GM18502 (cell line): ENCODE results near the gene TOMM20.

Experiments used
- ATAC-seq: cut with Tn5 transposase; IDR thresholded peaks from one replicate; pipeline ENCODE4 v1.9.1; 2021; ENCODE audit warnings: mild to moderate bottlenecking; ENCODE audit not compliant: unreplicated experiment, poor library complexity

The TOMM20 gene

GRCh38 chr1:235069577-235070563, 58.8 kb downstream of the TOMM20 start:
- no peak for ATAC-seq

GRCh38 chr1:235069176-235069575, 59.5 kb downstream of the TOMM20 start:
- no peak for ATAC-seq

DNA sequence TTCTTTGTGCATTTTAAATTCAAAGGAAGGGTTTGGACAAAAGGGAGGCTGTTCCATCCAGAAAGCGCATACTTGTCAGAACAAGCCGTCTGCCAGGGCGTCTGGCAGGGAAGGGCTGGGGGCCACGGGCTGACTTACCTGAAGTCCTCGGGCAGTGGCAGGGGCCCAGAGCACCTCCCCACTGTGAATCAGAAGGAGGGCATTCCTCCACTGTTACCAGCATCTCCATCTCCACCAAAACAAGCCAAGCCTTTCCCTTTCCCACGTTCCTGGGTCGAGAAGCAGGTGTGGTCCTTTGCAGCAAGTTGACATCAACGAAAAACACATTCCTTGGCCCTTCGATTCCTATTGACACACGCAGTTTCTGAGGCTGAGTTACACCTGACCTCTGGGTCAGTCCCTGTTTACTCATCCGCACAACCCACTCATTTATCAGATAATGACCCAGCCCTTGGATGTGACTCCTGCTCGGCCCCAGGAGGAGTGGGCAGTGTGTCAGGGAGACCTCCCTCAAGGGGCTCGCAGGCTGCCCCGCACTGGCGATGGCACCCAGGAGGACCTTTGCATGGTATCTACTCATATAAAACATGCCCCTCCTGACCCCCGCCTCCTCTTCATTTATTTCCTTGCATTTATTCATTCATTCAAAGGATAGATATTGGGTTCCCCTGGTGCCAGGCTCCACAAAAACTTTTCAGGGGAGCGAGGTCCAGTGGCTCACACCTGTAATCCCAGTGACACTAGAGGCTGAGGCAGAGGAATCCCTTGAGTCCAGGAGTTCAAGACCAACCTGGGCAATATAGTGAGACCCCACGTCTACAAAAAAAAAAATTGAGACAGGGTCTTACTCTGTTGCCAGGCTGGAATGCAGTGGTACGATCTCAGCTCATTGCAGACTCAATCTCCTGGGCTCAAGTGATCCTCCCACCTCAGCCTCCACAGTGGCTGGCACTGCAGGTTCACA, 60.2 kb downstream of the TOMM20 start:
- no peak for ATAC-seq

GRCh38 chr1:235067396-235068157, 61.1 kb downstream of the TOMM20 start:
- ATAC-seq, result no peak

DNA sequence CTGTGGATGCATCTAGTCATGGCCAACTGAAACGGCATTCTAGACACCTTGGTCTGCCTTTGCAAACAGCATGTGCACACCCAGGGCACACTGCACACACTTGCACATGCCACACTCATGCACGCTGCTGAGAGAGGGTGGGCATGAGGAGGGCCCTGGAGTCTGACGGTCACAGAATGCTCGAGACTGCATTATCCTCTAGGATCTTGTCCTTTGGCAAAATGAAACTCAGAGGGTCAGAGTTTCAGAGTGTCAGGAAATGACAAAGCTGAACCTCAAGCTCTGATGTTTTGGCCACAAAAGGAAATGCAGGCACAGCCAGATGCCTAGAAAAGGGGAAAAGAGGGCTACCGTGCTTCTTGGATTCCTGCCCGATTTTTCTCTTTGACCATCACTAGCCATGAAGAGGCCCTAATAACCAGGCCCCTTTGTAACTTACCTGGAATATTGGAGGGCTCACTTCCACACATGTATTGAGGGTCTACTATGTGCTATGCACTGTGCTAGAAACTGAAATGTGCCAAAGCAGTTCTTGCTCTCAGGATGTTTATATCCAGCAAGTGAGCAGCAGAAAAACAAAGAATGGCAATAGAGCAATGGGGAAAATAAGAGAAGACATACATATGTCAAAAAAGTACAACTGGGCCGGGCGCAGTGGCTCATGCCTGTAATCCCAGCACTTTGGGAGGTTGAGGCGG, 65.4 kb downstream of the TOMM20 start:
- no peak for ATAC-seq

DNA sequence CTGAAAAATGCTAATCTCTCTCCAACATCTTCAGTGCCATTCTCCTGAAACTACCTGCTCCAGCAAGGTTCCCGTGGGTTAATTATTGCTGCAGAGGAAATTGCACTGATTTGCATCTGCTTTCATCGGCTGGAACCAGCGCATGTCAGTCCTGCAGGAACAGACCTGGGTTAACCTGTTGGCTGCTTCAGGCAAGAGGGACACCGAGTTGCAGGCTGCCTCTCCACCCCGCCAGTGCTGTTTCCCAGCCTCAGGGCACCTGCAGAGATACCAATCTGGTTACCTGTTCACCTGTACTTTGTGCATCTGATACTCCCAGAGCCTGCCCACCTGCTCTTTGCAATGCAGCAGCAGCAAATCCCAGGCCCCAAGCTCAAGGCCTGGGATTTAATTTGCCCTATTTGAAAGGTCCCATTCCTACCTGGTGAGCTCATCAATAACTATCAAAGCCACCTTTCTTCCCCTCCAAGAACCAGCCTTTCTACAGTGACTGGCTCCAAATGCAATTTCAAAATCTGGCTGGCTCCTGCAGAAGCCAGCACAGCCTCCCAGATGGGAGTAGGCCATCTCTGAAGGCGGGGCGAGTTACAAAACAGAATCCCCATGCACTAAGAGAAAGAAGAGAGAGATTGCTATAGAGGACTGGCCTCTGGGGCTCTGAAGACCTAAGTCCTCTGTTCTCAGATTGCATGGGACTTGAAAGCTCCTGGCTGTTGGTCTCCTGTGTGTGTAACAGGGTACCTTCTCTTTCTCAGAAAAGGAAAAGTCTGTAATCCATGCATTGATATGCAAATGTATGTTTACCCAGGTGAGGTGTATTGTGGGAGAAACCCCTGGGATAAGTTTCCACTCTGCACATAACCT, 67.8 kb downstream of the TOMM20 start:
- no peak for ATAC-seq
